GM18499 (cell line): ENCODE results near the gene F10.
"Not testable (repeated sequence)": the region's sequence is repeated elsewhere in the genome, so short reads cannot be mapped to it uniquely, and the experiment has no call there.

Source experiments
- ATAC-seq: cut with Tn5 transposase; IDR thresholded peaks from one replicate; pipeline ENCODE4 v1.9.1; 2021; ENCODE audit warnings: moderate number of reproducible peaks; ENCODE audit not compliant: insufficient read depth, unreplicated experiment

The F10 gene

GRCh38 chr13:113150550-113151365, 28.2 kb downstream of the F10 start:
- ATAC-seq: no peak

- ATAC-seq: no peak
Measured at GRCh38 chr13:113151745-113152690, 29.4 kb downstream of the F10 start.

- no peak for ATAC-seq
Measured at GRCh38 chr13:113152691-113152983, 30.0 kb downstream of the F10 start.

GRCh38 chr13:113152984-113153809, 30.6 kb downstream of the F10 start:
- ATAC-seq: no peak

GRCh38 chr13:113153810-113154748, 31.5 kb downstream of the F10 start:
- ATAC-seq: no peak

- ATAC-seq: no peak
Measured at GRCh38 chr13:113155201-113155600, 32.6 kb downstream of the F10 start.

- ATAC-seq: no peak
Measured at GRCh38 chr13:113155982-113156655, 33.5 kb downstream of the F10 start.

GRCh38 chr13:113157206-113157928, 34.8 kb downstream of the F10 start:
- ATAC-seq: no peak

GRCh38 chr13:113157929-113158747, 35.5 kb downstream of the F10 start, which contains the start of gene PROZ:
Gene PROZ (plus strand): TSS chr13:113158648. CDS start chr13:113158661, 13 bp downstream.
- ATAC-seq: no peak

GRCh38 chr13:113158946-113159345, 36.3 kb downstream of the F10 start:
- no peak for ATAC-seq

- ATAC-seq: no peak
Measured at GRCh38 chr13:113159701-113160100, 37.1 kb downstream of the F10 start.

- no peak for ATAC-seq
Measured at GRCh38 chr13:113160983-113161382, 38.4 kb downstream of the F10 start.

GRCh38 chr13:113161433-113161832, 38.8 kb downstream of the F10 start:
- no peak for ATAC-seq

GRCh38 chr13:113161975-113162374, 39.4 kb downstream of the F10 start:
- not testable (repeated sequence) for ATAC-seq

- no peak for ATAC-seq
Measured at GRCh38 chr13:113162783-113163685, 40.4 kb downstream of the F10 start.

- no peak for ATAC-seq
Measured at GRCh38 chr13:113164492-113164891, 41.9 kb downstream of the F10 start.
